CD4-positive, alpha-beta T cell treated with Interferon alpha-2 for 1 hour (primary cell): ENCODE measurements around the gene NTSR1.

Source experiments
- DNase-seq, 2 donors: peaks; one replicate each; pipeline ENCODE4 v3.0.0-alpha.2; 2020 to 2022

NTSR1 gene

GRCh38 chr20:62759981-62760431 is 51.4 kb downstream of the NTSR1 start:
- no peak for DNase-seq

DNA sequence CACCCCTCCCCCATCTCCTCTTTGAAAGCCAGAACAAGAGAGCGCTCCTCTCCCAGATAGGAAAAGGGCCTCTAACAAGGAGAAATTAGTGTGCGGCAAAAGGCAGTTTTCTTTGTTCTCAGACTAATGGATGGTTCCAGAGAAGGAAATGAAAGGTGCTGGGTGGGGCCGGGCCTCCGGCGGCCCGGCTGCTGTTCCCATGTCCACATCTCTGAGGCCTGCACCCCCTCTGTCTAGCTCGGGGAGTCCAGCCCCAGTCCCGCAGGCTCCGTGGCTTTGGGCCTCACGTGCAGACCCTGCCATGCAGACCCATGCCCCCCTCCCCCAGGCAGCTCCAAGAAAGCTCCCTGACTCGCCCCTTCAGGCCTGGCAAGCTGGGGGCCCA is 51.8 kb downstream of the NTSR1 start:
- DNase-seq, result no peak

DNA sequence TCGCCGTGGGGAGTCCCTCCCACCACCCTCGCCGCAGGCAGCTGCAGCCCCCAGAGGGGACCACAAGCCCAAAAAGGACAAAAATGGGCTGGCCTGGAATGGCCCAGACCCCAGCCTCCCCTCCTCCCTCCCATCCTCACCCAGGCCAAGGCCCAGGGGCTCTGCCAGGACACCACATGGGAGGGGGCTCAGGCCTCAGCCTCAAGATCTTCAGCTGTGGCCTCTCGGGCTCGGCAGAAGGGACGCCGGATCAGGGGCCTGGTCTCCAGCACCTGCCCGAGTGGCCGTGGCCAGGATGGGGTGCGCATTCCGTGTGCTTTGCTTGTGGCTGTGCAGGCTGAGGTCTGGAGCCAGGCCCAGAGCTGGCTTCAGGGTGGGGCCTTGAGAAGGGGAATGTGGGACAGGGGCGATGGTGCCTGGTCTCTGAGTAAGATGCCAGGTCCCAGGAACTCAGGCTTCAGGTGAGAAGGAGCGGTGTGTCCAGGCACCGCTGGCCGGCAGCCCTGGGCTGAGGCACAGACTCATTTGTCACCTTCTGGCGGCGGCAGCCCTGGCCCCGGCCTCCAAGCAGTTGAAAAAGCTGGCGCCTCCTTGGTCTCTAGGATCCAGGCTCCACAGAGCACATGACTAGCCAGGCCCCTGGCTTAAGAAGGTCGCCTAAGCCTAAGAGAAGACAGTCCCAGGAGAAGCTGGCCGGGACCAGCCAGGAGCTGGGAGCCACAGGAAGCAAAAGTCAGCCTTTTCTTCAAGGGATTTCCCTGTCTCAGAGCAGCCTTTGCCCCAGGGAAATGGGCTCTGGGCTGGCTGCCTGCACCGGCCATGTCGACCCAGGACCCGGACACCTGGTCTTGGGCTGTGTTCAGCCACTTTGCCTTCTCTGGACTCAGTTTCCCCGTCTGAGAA is 52.5 kb downstream of the NTSR1 start:
- no peak for DNase-seq

DNA sequence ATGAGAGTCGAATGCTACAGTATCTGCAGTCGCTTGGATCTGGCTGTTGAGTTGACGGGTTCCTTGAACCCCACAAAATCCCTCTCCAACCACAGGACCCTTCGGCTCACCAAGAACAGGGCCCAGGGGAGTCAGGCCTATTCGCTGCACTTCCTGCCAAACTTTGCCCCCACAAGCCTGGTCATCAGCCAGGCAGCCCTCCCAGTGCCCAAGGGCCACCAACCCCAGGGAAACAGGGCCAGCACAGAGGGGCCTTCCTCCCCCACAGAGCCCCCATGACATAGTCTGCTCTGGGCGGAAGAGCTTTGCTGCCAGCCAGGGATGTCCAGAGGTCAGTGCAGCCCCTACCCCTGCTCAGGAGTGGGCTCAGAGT is 53.1 kb downstream of the NTSR1 start:
- DNase-seq, result no peak

GRCh38 chr20:62762376-62762775 is 53.7 kb downstream of the NTSR1 start:
- no peak for DNase-seq

DNA sequence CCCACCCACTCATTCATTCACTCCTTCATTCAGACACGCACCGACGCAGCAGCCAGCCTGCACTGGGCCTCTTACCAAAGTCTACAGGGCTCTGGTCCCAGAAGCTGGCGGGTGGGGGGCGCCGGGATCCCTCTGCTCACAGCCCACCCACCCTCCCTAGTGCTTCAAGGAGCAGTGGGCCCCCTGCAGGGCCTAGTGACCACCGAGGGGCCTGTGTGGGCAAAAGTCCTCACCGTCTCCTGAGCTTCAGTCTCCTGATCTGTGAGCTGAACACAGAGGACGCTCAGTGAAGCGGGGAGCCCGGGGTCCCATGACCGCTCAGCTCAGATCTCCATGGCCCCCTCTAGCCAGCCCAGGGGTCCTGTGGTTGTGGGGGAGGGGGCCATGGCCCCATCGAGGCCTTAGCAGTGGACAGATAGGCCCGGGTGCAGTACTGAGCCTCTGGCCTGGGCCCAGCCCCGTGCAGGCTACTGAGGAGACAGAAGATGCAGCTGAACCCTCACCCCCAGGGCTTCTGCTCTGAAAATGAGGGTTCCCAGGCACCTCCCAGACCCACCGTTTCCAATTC is 54.2 kb downstream of the NTSR1 start:
- DNase-seq, result no peak

DNA sequence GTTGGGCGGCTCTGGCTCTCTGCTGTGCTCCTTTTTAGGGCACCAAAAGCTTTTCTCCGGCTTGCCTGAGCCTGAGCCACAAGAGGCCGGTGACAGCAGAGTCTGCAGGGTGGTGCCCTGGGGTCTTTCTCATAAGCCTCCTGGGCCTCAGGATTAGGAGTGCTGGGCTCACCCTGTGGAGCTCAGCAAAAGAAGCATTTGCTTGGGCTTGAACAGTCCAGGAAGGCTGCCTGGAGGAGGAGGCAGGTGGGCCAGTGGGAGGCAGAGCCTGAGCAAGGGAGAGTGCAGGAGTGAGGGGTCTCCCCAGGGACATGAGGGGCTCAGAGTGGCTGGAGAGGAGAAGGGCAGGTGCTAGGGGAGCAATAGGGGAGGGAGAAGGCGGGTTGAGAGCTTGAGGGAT is 54.8 kb downstream of the NTSR1 start:
- DNase-seq, result no peak

- no peak for DNase-seq
Measured at GRCh38 chr20:62764156-62764935, 55.7 kb downstream of the NTSR1 start.

DNA sequence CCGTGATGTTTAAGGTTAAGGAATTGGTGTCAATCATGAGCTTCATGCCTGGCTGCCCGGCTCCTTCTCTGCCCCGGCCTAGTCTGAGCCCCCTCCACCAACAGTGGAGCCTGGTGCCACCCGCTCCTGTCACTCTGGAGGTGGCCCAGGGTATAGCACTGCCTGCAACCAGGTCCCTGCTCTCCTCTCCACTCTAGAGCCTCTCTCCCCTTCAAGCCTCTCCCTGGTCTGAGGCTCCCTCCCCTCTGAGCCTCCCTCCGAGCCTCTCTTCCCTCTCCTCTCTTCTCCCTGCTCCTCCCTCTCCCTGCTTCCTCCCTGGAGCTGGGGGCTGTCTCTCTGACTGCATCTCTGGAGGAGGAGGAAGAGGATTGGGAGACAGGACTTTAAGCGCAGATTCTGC is 56.4 kb downstream of the NTSR1 start:
- no peak for DNase-seq

- no peak for DNase-seq
Measured at GRCh38 chr20:62765432-62766070, 56.9 kb downstream of the NTSR1 start.

GRCh38 chr20:62766071-62766450 is 57.4 kb downstream of the NTSR1 start:
- no peak for DNase-seq

DNA sequence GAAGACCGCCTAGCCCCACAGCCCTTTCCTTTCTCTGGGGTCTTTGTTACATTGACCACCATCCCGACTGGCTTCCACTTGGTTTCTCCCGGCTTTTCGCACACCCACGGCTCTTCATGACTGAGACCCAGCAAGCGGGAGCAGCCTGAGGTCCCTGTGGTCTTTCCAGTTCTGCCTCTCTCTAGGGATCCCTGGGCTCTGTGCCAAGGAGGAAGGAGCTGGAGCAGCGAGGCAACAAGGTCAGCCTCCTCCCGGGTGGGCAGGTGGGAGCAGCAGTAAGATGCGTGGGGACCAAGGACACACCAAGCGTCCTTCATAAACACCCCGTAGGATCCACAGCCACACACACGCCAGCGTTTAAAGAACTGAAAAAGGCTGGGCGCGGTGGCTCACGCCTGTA is 58.1 kb downstream of the NTSR1 start:
- no peak for DNase-seq

GRCh38 chr20:62768234-62768546 is 59.6 kb downstream of the NTSR1 start:
- no peak for DNase-seq

- DNase-seq, result no peak
Measured at GRCh38 chr20:62768551-62769287, 60.1 kb downstream of the NTSR1 start.

- DNase-seq, result no peak
Measured at GRCh38 chr20:62769346-62770071, 60.9 kb downstream of the NTSR1 start.

GRCh38 chr20:62770111-62770910 is 61.7 kb downstream of the NTSR1 start:
- no peak for DNase-seq

- DNase-seq, result no peak
Measured at GRCh38 chr20:62770916-62771315, 62.3 kb downstream of the NTSR1 start.

GRCh38 chr20:62771396-62772102 is 62.9 kb downstream of the NTSR1 start:
- no peak for DNase-seq

GRCh38 chr20:62772103-62772611 is 63.5 kb downstream of the NTSR1 start:
- DNase-seq, result no peak

- no peak for DNase-seq
Measured at GRCh38 chr20:62772619-62772989, 64.0 kb downstream of the NTSR1 start.
